Gastroesophageal sphincter (tissue), 3 donors: Measurements from ENCODE around the gene CDH13.

Experiments
- CTCF ChIP-seq, 4 experiments: fragments of 200-600 bp in 2 of 4; fragments of 450-650 bp in 2 of 4; sonication (generic) in 1 of 4; IDR thresholded peaks; one replicate each; pipeline ENCODE4 v1.5.1; 2017 to 2019; ENCODE audit warnings: antibody characterized with exemption in 4 of 4, mild to moderate bottlenecking in 2 of 4, moderate library complexity in 2 of 4
- POLR2A ChIP-seq, 2 donors: fragments of 450-650 bp; IDR thresholded peaks; one replicate each; pipeline ENCODE4 v1.6.1; 2017; ENCODE audit warnings: antibody characterized with exemption in 2 of 2, mild to moderate bottlenecking in 2 of 2, moderate library complexity in 1 of 2
- POLR2AphosphoS5 ChIP-seq: sonication (generic); formaldehyde crosslinking; IDR thresholded peaks from one replicate; pipeline ENCODE4 v1.6.1; 2017; ENCODE audit warnings: antibody characterized with exemption

DNA sequence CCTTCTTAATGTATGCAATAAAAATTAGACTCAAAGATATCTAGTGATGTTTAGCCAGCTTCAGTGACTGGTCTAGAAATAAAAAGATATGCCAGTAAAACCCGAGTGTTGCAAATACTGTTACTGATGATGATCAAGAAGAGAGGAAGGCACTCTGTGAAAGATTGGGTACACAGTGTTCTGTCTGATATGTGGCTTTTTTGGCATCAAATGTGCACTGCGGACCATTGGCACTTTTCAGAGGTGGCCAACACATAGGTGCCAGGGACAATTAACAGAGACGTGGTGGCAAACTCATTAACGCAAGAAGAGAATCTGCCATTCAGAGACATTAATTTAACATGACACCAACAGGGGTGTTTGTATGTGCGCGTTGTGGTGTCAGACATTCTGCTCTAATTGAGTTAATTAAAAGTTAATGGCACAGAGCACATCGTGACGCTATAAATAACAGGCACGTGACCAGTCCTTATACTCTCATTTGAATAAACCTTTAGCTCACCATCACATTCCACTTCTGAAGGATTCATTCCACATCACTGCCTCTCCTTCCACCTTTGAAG lies 631.7 kb downstream of the CDH13 start:
- TF ChIP-seq CTCF (IDR thresholded peaks at IDR 0.05) (no peak), POLR2A (IDR thresholded peaks at IDR 0.05) (no peak), POLR2AphosphoS5 (no peak)
